ENCODE measurements around the gene KIF12.

KIF12 gene

DNA sequence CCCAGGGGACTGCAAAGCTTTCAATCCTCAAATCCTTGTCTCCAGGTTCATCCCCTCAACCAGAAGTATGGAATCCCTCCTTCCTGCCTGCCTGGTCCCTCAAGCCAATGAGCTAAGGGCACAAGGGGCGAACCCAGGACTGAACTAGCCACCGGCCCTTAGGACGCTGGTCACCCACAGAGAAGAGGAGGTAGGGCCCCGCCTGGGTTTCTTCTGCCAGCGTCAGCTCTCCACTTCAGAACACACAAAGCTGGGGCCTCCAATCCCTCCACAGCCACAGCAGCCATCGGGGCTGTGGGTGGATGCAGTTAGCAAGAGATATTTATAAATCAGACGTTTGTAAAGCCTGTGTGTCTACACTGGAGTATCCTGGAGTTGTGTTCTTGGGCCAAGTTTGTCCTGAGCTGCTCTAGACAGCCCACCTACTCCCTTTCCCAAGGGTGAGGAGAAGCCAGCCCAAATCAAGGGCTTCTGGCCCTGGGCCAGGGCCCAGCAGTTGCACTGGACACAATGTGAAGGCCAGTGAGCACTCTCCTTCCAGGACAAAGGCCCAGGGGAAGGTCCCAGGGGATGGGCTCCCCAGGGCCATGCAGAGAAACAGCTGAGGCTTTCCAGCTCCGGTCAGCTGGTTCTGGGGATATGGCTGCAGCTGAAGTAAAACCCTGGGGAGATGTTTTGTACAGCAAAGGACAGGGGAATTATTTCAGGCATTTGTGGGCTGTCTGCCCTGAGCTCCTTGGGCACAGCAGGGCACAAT lies 39.9 kb downstream of the KIF12 start:
- H2BK5ac ChIP-seq (ENCODE audit: low read depth, low read length, poor library complexity, severe bottlenecking) = no peak overlapping the region
- H3K27me3 ChIP-seq (ENCODE audit: control insufficient read depth in 1 of 2, insufficient read depth in 1 of 2, low read length in 2 of 2) = peaks cover 4 to 16% of the 10 kb centered on the region in 2 experiments
- peaks cover 6% of the 10 kb centered on the region for H3K4me1 ChIP-seq (ENCODE audit: control insufficient read depth, insufficient read depth, low read depth, low read length)
- no peak overlapping the region for H2BK15ac ChIP-seq (ENCODE audit: low read depth, poor library complexity, severe bottlenecking)
- H3K9me3 ChIP-seq (ENCODE audit: control insufficient read depth, low read length) = peaks cover 3% of the 10 kb centered on the region
- H3K23ac ChIP-seq (ENCODE audit: low read length in 2 of 2) = no peak overlapping the region
- H3K36me3 ChIP-seq (ENCODE audit: control insufficient read depth in 1 of 2, insufficient read depth in 2 of 2, low read depth in 1 of 2, low read length in 2 of 2) = peaks cover 14 to 21% of the 10 kb centered on the region in 2 experiments
- no peak for DNase-seq
- no peak overlapping the region for H2BK12ac ChIP-seq (ENCODE audit: low read length in 2 of 2)
- no peak overlapping the region for H3K4ac ChIP-seq (ENCODE audit: low read depth in 1 of 2, low read length in 2 of 2)
- no peak overlapping the region for H3K27ac ChIP-seq (ENCODE audit: low read length, poor library complexity, severe bottlenecking)
- no peak overlapping the region for H2AFZ ChIP-seq (ENCODE audit: low read depth, low read length)
- H3K79me1 ChIP-seq (replicated peaks; ENCODE audit: low read length, poor library complexity, severe bottlenecking) = no peaks in the 10 kb centered on the region
- H3K4me3 ChIP-seq (ENCODE audit: insufficient read depth in 1 of 2, low read depth in 1 of 2, low read length in 2 of 2) = no peak overlapping the region
- H2AK5ac ChIP-seq (ENCODE audit: low read length, severe bottlenecking) = no peak overlapping the region
- H4K8ac ChIP-seq (ENCODE audit: low read length) = no peak overlapping the region
- H3K4me2 ChIP-seq (ENCODE audit: low read length, poor library complexity, severe bottlenecking) = no peak overlapping the region
- H3K18ac ChIP-seq (ENCODE audit: low read depth in 1 of 2, low read length in 2 of 2) = no peak overlapping the region
- 79% methylated on average over 5 of the region's 8 CpGs for WGBS
- no peak overlapping the region for H3K9ac ChIP-seq (ENCODE audit: low read length)
- H4K91ac ChIP-seq (ENCODE audit: low read length) = no peak overlapping the region
- no peak overlapping the region for H3K14ac ChIP-seq (ENCODE audit: low read length in 2 of 2)
- no peak overlapping the region for H2BK120ac ChIP-seq (ENCODE audit: low read depth, low read length)

DNA sequence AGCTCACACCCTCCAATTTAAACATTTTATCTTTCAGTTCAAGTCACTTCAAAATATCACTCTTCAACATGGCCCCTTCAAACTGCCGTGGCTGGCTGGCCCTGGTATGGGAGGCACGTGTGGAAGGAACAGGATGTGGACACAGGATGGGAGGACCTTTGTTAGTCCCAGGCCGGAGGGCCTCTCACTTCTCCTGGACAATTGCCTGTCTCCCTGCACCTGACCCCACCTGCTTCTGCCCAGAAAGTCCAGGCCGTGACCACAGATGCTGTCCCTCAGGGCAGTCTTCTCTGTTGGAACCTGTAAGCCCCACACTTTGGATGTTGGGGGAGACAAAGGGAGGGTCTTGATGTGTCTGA lies 40.4 kb downstream of the KIF12 start:
- Histone ChIP-seq H2AFZ (ENCODE audit: low read depth, low read length) (no peak overlapping the region), H3K4me1 (ENCODE audit: control insufficient read depth, insufficient read depth, low read depth, low read length) (peaks cover 6% of the 10 kb centered on the region), H2AK5ac (ENCODE audit: low read length, severe bottlenecking) (no peak overlapping the region), H3K9me3 (ENCODE audit: control insufficient read depth, low read length) (no peaks in the 10 kb centered on the region), H3K27me3 (ENCODE audit: control insufficient read depth in 1 of 2, insufficient read depth in 1 of 2, low read length in 2 of 2) (peaks cover 4 to 16% of the 10 kb centered on the region in 2 experiments), H3K4me3 (ENCODE audit: insufficient read depth in 1 of 2, low read depth in 1 of 2, low read length in 2 of 2) (no peak overlapping the region), H3K23ac (ENCODE audit: low read length in 2 of 2) (no peak overlapping the region), H3K4me2 (ENCODE audit: low read length, poor library complexity, severe bottlenecking) (no peak overlapping the region), H2BK15ac (ENCODE audit: low read depth, poor library complexity, severe bottlenecking) (no peak overlapping the region), H2BK5ac (ENCODE audit: low read depth, low read length, poor library complexity, severe bottlenecking) (no peak overlapping the region), H3K27ac (ENCODE audit: low read length, poor library complexity, severe bottlenecking) (no peak overlapping the region), H4K8ac (ENCODE audit: low read length) (no peak overlapping the region), H2BK120ac (ENCODE audit: low read depth, low read length) (no peak overlapping the region), H2BK12ac (ENCODE audit: low read length in 2 of 2) (no peak overlapping the region), H3K18ac (ENCODE audit: low read depth in 1 of 2, low read length in 2 of 2) (no peak overlapping the region), H3K4ac (ENCODE audit: low read depth in 1 of 2, low read length in 2 of 2) (no peak overlapping the region), H3K14ac (ENCODE audit: low read length in 2 of 2) (no peak overlapping the region), H3K9ac (ENCODE audit: low read length) (no peak overlapping the region), H4K91ac (ENCODE audit: low read length) (no peak overlapping the region), H3K79me1 (replicated peaks; ENCODE audit: low read length, poor library complexity, severe bottlenecking) (peaks cover 2% of the 10 kb centered on the region), H3K36me3 (ENCODE audit: control insufficient read depth in 1 of 2, insufficient read depth in 2 of 2, low read depth in 1 of 2, low read length in 2 of 2) (peaks cover 17 to 26% of the 10 kb centered on the region in 2 experiments)
- WGBS = 94% methylated on average over 2 of the region's 4 CpGs
- no peak for DNase-seq

DNA sequence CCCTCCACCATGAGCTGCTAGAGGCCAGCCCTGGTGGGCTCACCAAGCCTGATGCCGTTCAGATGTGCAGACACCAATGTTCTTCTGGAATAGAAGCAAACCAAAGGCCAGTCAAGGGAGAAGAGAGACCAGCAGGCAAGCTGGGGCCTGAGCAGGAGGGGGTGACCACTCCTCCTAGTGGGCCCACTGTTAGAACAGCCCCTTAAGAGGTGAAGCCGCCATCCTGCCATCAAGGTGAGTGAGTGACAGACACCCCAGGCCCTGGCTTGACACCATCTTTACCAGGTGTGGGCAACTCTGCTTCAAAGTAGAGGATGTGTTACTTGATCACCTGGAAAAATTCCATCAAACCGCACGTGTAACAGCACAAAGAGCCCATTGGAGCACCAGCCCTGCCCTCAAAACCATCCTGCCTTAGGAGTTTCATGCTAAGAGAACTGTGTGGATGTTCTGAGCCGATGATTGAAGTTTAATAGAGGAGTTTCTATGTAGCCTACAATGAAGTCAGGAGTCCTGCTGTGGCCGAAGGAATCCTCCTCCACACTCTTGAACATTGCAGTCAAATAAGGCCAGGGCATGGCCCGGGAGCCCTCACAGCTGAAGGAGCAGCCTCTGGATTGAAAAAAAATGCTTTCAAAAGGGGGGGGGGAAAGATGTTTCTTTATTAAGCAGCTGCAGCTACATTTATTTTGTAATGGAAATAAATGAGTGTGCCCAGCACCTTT lies 41.8 kb downstream of the KIF12 start:
- Histone ChIP-seq H3K23ac (ENCODE audit: low read length in 2 of 2) (no peak overlapping the region), H4K8ac (ENCODE audit: low read length) (no peak overlapping the region), H3K4ac (ENCODE audit: low read depth in 1 of 2, low read length in 2 of 2) (no peak overlapping the region), H3K79me1 (replicated peaks; ENCODE audit: low read length, poor library complexity, severe bottlenecking) (peaks cover 6% of the 10 kb centered on the region), H3K9me3 (ENCODE audit: control insufficient read depth, low read length) (no peaks in the 10 kb centered on the region), H3K14ac (ENCODE audit: low read length in 2 of 2) (no peak overlapping the region), H3K27ac (ENCODE audit: low read length, poor library complexity, severe bottlenecking) (no peak overlapping the region), H3K4me1 (ENCODE audit: control insufficient read depth, insufficient read depth, low read depth, low read length) (peaks cover 6% of the 10 kb centered on the region), H3K18ac (ENCODE audit: low read depth in 1 of 2, low read length in 2 of 2) (no peak overlapping the region), H2BK15ac (ENCODE audit: low read depth, poor library complexity, severe bottlenecking) (no peak overlapping the region), H2BK120ac (ENCODE audit: low read depth, low read length) (no peak overlapping the region), H2AFZ (ENCODE audit: low read depth, low read length) (no peak overlapping the region), H2BK5ac (ENCODE audit: low read depth, low read length, poor library complexity, severe bottlenecking) (no peak overlapping the region), H3K9ac (ENCODE audit: low read length) (no peak overlapping the region), H3K4me3 (ENCODE audit: insufficient read depth in 1 of 2, low read depth in 1 of 2, low read length in 2 of 2) (no peak overlapping the region), H2BK12ac (ENCODE audit: low read length in 2 of 2) (no peak overlapping the region), H4K91ac (ENCODE audit: low read length) (no peak overlapping the region), H3K27me3 (ENCODE audit: control insufficient read depth in 1 of 2, insufficient read depth in 1 of 2, low read length in 2 of 2) (peaks cover 0 to 6% of the 10 kb centered on the region in 2 experiments), H3K4me2 (ENCODE audit: low read length, poor library complexity, severe bottlenecking) (no peak overlapping the region), H2AK5ac (ENCODE audit: low read length, severe bottlenecking) (no peak overlapping the region), H3K36me3 (ENCODE audit: control insufficient read depth in 1 of 2, insufficient read depth in 2 of 2, low read depth in 1 of 2, low read length in 2 of 2) (peaks cover 30 to 39% of the 10 kb centered on the region in 2 experiments)
- WGBS = 94% methylated on average over 7 of the region's 7 CpGs
- DNase-seq = no peak

DNA sequence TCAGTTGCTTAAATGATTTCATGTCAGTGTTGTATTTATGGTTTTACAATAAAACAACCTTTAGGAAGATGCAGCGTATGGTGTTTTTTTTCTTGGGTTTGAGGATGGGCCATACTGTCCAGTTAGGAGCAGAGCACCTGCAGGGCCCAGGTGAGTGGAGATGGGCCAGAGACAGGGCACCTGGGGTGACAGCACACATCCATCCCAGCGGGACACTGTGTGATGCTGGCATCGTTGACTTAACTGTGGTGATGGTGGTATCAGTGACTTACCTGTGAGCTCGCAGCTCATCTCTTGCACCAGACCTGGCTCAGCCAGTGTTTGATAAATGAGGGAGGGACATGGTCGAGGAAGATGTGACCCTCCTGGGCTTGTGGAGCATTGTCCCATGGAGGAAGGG lies 42.6 kb downstream of the KIF12 start:
- H2BK15ac ChIP-seq (ENCODE audit: low read depth, poor library complexity, severe bottlenecking) = no peak overlapping the region
- H3K4me2 ChIP-seq (ENCODE audit: low read length, poor library complexity, severe bottlenecking) = no peak overlapping the region
- H3K4me1 ChIP-seq (ENCODE audit: control insufficient read depth, insufficient read depth, low read depth, low read length) = peaks cover 6% of the 10 kb centered on the region
- no peak overlapping the region for H3K9ac ChIP-seq (ENCODE audit: low read length)
- H3K4me3 ChIP-seq (ENCODE audit: insufficient read depth in 1 of 2, low read depth in 1 of 2, low read length in 2 of 2) = no peak overlapping the region
- H3K27me3 ChIP-seq (ENCODE audit: control insufficient read depth in 1 of 2, insufficient read depth in 1 of 2, low read length in 2 of 2) = no peaks in the 10 kb centered on the region
- H3K27ac ChIP-seq (ENCODE audit: low read length, poor library complexity, severe bottlenecking) = no peak overlapping the region
- WGBS = over 99% methylated on average over 5 of the region's 5 CpGs
- DNase-seq = no peak
- no peak overlapping the region for H2BK5ac ChIP-seq (ENCODE audit: low read depth, low read length, poor library complexity, severe bottlenecking)
- H3K79me1 ChIP-seq (replicated peaks; ENCODE audit: low read length, poor library complexity, severe bottlenecking) = peaks cover 6% of the 10 kb centered on the region
- H3K18ac ChIP-seq (ENCODE audit: low read depth in 1 of 2, low read length in 2 of 2) = no peak overlapping the region
- H3K36me3 ChIP-seq (ENCODE audit: control insufficient read depth in 1 of 2, insufficient read depth in 2 of 2, low read depth in 1 of 2, low read length in 2 of 2) = peaks cover 38 to 47% of the 10 kb centered on the region in 2 experiments
- H4K91ac ChIP-seq (ENCODE audit: low read length) = no peak overlapping the region
- H2BK120ac ChIP-seq (ENCODE audit: low read depth, low read length) = no peak overlapping the region
- H3K23ac ChIP-seq (ENCODE audit: low read length in 2 of 2) = no peak overlapping the region
- H3K4ac ChIP-seq (ENCODE audit: low read depth in 1 of 2, low read length in 2 of 2) = no peak overlapping the region
- H2AFZ ChIP-seq (ENCODE audit: low read depth, low read length) = no peak overlapping the region
- no peak overlapping the region for H4K8ac ChIP-seq (ENCODE audit: low read length)
- no peaks in the 10 kb centered on the region for H3K9me3 ChIP-seq (ENCODE audit: control insufficient read depth, low read length)
- no peak overlapping the region for H3K14ac ChIP-seq (ENCODE audit: low read length in 2 of 2)
- no peak overlapping the region for H2AK5ac ChIP-seq (ENCODE audit: low read length, severe bottlenecking)
- no peak overlapping the region for H2BK12ac ChIP-seq (ENCODE audit: low read length in 2 of 2)

Measured in mesenchymal stem cell (in vitro differentiated cells and primary cell).